Measurements from ENCODE around the gene SEC11C.
A peak's percentile ranks its signal among the peaks of the same experiment; 100 is the strongest.

Gene SEC11C

DNA sequence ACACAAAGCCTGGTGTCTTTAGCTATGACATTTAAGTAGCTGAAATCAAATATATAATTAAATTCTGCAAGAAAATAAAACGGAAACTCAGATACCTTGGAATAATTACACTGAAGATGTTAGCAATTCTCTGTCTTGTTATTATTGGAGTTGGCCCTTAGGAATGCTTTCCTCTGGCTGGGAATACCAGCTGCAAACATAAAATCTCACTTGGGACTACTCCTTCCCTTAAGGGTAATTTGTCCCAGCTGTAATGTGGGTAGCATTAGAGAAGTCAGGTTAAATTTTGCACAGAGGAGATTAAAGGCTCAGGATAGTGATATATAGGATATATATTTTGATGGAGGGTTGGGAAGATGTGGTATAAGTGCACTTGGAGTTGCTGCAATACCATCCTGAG is 43.0 kb downstream of the SEC11C start:
- H3K4me3 ChIP-seq (ENCODE audit: low read depth, low read length), result no peak overlapping the region
- TF ChIP-seq, protein P1, sequence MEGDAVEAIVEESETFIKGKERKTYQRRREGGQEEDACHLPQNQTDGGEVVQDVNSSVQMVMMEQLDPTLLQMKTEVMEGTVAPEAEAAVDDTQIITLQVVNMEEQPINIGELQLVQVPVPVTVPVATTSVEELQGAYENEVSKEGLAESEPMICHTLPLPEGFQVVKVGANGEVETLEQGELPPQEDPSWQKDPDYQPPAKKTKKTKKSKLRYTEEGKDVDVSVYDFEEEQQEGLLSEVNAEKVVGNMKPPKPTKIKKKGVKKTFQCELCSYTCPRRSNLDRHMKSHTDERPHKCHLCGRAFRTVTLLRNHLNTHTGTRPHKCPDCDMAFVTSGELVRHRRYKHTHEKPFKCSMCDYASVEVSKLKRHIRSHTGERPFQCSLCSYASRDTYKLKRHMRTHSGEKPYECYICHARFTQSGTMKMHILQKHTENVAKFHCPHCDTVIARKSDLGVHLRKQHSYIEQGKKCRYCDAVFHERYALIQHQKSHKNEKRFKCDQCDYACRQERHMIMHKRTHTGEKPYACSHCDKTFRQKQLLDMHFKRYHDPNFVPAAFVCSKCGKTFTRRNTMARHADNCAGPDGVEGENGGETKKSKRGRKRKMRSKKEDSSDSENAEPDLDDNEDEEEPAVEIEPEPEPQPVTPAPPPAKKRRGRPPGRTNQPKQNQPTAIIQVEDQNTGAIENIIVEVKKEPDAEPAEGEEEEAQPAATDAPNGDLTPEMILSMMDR (IDR thresholded peaks at IDR 0.05; ENCODE audit: control insufficient read depth, extremely low read depth, insufficient read depth), result no peak
- DNase-seq (ENCODE audit: low read depth), result no peak

DNA sequence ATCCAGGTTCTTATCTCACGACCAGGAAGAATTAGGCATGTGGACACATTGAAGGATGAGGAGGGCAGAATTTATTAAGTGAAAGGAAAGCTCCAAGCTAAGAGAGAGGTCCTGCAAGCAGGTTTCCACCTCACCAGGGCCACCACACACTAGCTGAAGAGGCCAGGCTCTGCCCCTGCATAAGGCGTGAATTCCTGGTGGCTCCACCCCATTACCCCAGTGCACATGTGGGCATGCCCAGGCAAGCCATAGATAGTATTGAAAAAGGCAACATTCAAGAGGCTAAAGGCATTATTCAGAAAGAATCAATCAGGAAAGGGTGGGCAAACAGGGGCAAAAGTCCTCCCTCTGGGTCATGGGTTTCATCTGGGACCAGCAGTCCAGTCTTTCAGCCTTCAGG is 49.3 kb downstream of the SEC11C start:
- H3K4me3 ChIP-seq (ENCODE audit: low read depth, low read length), result no peak overlapping the region
- TF ChIP-seq, protein P1 (IDR thresholded peaks at IDR 0.05; ENCODE audit: control insufficient read depth, extremely low read depth, insufficient read depth), result no peak
- no peak for DNase-seq (ENCODE audit: low read depth)

DNA sequence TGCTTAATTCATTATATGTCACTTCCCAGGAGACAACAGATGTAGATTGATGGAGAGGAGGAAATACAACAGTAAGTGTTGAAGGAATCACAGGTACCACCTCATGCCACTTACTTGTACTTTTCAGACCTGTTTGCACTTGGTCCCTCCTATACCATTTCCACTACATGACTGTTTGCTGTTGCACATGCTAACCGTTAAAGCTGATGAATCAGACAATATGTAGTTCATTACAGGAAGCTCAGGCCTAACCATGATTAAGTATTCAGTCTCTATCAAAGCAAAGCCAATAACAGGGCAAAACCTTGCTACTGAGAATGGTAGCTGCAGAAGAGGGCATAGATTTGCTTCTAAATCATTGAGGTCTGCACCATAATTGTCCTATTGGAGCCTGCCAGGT is 50.1 kb downstream of the SEC11C start:
- TF ChIP-seq, protein P1 (IDR thresholded peaks at IDR 0.05; ENCODE audit: control insufficient read depth, extremely low read depth, insufficient read depth), result no peak
- no peak overlapping the region for H3K4me3 ChIP-seq (ENCODE audit: low read depth, low read length)
- DNase-seq (ENCODE audit: low read depth), result no peak

DNA sequence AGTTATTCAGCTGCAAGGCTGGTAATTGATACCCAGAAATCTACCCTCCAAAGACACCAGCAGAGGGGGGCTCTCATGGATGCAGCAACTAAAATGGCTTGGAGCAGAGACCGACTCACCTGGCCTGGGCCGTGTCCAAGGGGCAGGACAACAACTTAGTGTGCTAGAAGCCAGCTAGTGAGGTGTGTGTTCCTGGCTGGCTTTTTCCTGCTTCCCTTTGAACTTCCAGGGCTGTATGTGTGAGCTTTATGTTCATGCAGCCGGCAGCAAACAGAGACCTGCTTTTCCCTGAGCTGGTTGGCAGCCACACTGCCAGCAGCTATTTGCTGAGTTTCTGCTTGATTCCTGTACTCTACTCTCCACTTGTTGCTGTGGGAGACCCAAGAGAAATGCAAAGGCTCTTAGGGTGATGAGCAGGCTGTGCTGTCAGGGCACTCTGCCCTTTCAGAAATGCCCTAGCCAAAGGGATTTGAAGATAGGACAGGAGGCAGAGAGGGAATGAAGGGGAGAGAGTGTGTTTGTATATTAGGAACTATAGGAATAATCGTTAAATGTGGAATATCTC is 56.6 kb downstream of the SEC11C start:
- DNase-seq (ENCODE audit: low read depth), result peak; percentile 27
- H3K4me3 ChIP-seq (ENCODE audit: low read depth, low read length), result no peak overlapping the region
- TF ChIP-seq, protein P1 (IDR thresholded peaks at IDR 0.05; ENCODE audit: control insufficient read depth, extremely low read depth, insufficient read depth), result no peak

DNA sequence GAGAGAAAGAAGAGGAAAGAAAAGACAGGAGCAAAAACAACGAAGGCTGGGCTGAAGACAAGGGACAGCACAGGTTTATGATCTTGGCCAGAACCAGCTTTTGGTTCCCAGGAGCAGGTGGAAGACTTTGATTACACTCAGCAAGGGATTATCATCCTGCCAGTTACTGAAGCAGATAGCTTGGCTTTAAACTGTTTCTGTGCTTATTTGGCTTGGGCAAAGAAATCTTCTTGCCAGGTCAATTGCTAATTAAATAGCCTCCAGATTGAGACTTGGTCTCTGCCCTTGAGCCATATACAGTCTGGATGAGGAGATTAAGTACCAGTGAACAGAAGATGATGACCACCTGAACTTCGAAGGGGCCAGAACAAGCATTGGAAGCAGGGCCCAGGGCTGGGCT is 58.0 kb downstream of the SEC11C start:
- DNase-seq (ENCODE audit: low read depth), result no peak
- TF ChIP-seq, protein P1 (IDR thresholded peaks at IDR 0.05; ENCODE audit: control insufficient read depth, extremely low read depth, insufficient read depth), result no peak
- no peak overlapping the region for H3K4me3 ChIP-seq (ENCODE audit: low read depth, low read length)

DNA sequence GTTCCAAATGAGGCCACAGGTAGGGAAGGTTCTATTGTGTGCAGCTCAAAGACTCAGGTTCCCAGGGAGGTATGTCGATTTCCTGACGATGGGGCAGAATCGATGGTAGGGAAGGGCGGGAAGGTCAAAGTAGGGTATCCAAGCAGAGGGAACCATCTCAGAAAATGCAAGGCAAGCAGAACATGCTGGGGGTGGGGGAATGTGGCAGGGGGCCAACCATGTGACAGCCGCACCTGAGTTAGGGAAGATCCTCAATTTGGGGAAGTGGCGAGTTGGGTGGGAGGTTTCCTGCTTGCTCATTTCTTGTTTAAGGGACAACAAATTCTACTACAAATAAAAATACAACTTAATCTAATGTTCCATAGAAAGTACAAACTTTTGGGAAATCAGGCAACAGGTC is 58.5 kb downstream of the SEC11C start:
- no peak for DNase-seq (ENCODE audit: low read depth)
- no peak overlapping the region for H3K4me3 ChIP-seq (ENCODE audit: low read depth, low read length)
- TF ChIP-seq, protein P1 (IDR thresholded peaks at IDR 0.05; ENCODE audit: control insufficient read depth, extremely low read depth, insufficient read depth), result no peak

DNA sequence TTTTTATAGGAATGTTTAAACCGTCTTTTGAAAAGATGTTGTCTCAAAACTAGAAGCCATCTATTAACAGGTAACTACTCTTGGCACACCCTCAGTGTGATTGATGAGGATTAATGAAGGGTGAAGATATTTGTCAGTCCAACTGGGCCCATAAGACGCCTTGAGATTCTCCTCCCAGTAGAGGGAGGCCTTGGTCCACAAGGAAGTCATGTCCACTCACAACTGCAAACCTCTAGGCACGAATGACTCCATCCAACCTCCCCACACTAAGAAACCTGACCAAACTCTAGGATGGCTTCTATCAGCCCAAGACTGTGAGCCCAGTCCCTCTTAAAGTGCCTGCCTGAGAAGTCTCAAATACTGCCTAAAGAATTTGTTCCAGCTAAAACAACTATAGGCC is 61.1 kb downstream of the SEC11C start:
- TF ChIP-seq, protein P1 (IDR thresholded peaks at IDR 0.05; ENCODE audit: control insufficient read depth, extremely low read depth, insufficient read depth), result peak; percentile 17; the same call in 1 of the 2 replicates
- no peak for DNase-seq (ENCODE audit: low read depth)
- H3K4me3 ChIP-seq (ENCODE audit: low read depth, low read length), result no peak overlapping the region

All from LNCaP clone FGC (cell line).